GM18861 (cell line): ENCODE results near the gene LRRC46.

Experiments used
- ATAC-seq: cut with Tn5 transposase; IDR thresholded peaks from one replicate; pipeline ENCODE4 v1.9.1; 2021; ENCODE audit not compliant: unreplicated experiment

LRRC46 gene

GRCh38 chr17:47831003-47831933 lies at the start of gene LRRC46, which contains the start of gene MRPL10:
Gene LRRC46, plus strand, starts transcription at chr17:47831670. Its CDS starts 320 bp downstream, at chr17:47831990.
Gene MRPL10, minus strand, starts transcription at chr17:47831541. Its CDS starts 30 bp downstream, at chr17:47831511.
- peak; percentile 63 for ATAC-seq

GRCh38 chr17:47785538-47786123 lies 45.8 kb upstream of the LRRC46 start:
- no peak for ATAC-seq

GRCh38 chr17:47789611-47790561 lies 41.6 kb upstream of the LRRC46 start:
- no peak for ATAC-seq

- ATAC-seq: no peak
Measured at GRCh38 chr17:47791025-47791424, 40.4 kb upstream of the LRRC46 start.

- no peak for ATAC-seq
Measured at GRCh38 chr17:47792457-47792856, 39.0 kb upstream of the LRRC46 start.

GRCh38 chr17:47792979-47793378 lies 38.5 kb upstream of the LRRC46 start:
- no peak for ATAC-seq

GRCh38 chr17:47797797-47798196 lies 33.7 kb upstream of the LRRC46 start:
- no peak for ATAC-seq

GRCh38 chr17:47800686-47801085 lies 30.8 kb upstream of the LRRC46 start:
- no peak for ATAC-seq

GRCh38 chr17:47801176-47801765 lies 30.2 kb upstream of the LRRC46 start:
- no peak for ATAC-seq

- no peak for ATAC-seq
Measured at GRCh38 chr17:47801906-47802305, 29.6 kb upstream of the LRRC46 start.

GRCh38 chr17:47802341-47803022 lies 29.0 kb upstream of the LRRC46 start:
- no peak for ATAC-seq

- ATAC-seq: no peak
Measured at GRCh38 chr17:47803201-47803600, 28.3 kb upstream of the LRRC46 start.

- no peak for ATAC-seq
Measured at GRCh38 chr17:47803751-47804150, 27.7 kb upstream of the LRRC46 start.

- ATAC-seq: no peak
Measured at GRCh38 chr17:47804461-47804860, 27.0 kb upstream of the LRRC46 start.

GRCh38 chr17:47806026-47806912 lies 25.2 kb upstream of the LRRC46 start:
- no peak for ATAC-seq

GRCh38 chr17:47806913-47807255 lies 24.6 kb upstream of the LRRC46 start:
- no peak for ATAC-seq

GRCh38 chr17:47807421-47807820 lies 24.0 kb upstream of the LRRC46 start:
- no peak for ATAC-seq

- ATAC-seq: no peak
Measured at GRCh38 chr17:47808036-47808829, 23.2 kb upstream of the LRRC46 start.
